HCT116 (cell line): ENCODE results near the gene ARID1A. TPM values are rescaled to one million over a fixed set of nuclear protein-coding genes. Genes with fewer than 3 reads are reported as not detected.

ENCODE experiments used
- ATAC-seq: fragments of 200-7000 bp; cut with Tn5 transposase; 2 replicates; pipeline ENCODE4 v1.9.1; 2020; ENCODE audit warnings: mild to moderate bottlenecking, moderate library complexity
- BruUV-seq: library from RNA; stranded (reverse); fragments of 400-500 nt; replicated peaks from 2 replicates; lab custom pipeline; 2021; lab: Mats Ljungman, UMichigan
- CTCF ChIA-PET: fragments of 300-600 bp; sonication (Branson Sonifier 250); formaldehyde crosslinking; loops from one replicate; lab custom pipeline; 2021; ENCODE audit warnings: antibody characterized with exemption; lab: Charles Lee
- POLR2A ChIA-PET: fragments of 300-600, 350-600 bp; sonication (Branson Sonifier 250); formaldehyde crosslinking; loops from one replicate; lab custom pipeline; 2021; ENCODE audit warnings: antibody characterized with exemption; lab: Charles Lee
- RAD21 ChIA-PET, 2 experiments: fragments of 300-600 bp; sonication (Branson Sonifier 250); formaldehyde crosslinking; loops; one replicate each; lab custom pipeline; 2023; ENCODE audit warnings: low total read pairs in 2 of 2; ENCODE audit not compliant: uncharacterized antibody in 2 of 2, unreplicated experiment in 2 of 2, low non-redundant PET in 1 of 2; lab: Charles Lee
- DNase-seq: peaks from one replicate; pipeline ENCODE4 v3.0.0-alpha.2; 2010; ENCODE audit warnings: low read depth, low spot score
- H2AFZ ChIP-seq: fragments of 200-600 bp; shearing (Covaris generic), sonication (generic); 2 replicates; pipeline ENCODE4 v1.6.1; 2017; ENCODE audit warnings: low read depth, mixed run types, mixed read lengths, antibody characterized with exemption, low read length; ENCODE audit not compliant: poor library complexity, severe bottlenecking
- H3K27ac ChIP-seq: 2 replicates; pipeline ENCODE4 v1.5.1; 2012; ENCODE audit warnings: low read depth, low read length
- H3K27me3 ChIP-seq: fragments of 200-600 bp; sonication (generic); 2 replicates; pipeline ENCODE4 v1.6.1; 2016; ENCODE audit warnings: mixed run types, low read length, mixed read lengths; ENCODE audit not compliant: insufficient read depth
- H3K36me3 ChIP-seq, 2 experiments: fragments of 200-500 bp in 1 of 2; fragments of 200-600 bp in 1 of 2; sonication (Bioruptor generic) in 1 of 2; sonication (generic) in 1 of 2; 2 replicates each; pipeline versions ENCODE4 v1.5.1 to v1.6.1; 2014 to 2016; ENCODE audit warnings: low read length in 2 of 2, inconsistent platforms in 1 of 2, mixed read lengths in 1 of 2, mixed run types in 1 of 2; ENCODE audit not compliant: insufficient read depth in 2 of 2, control insufficient read depth in 1 of 2
- H3K4me1 ChIP-seq, 2 experiments: fragments of 200-600 bp in 1 of 2; sonication (generic) in 1 of 2; 2 replicates each; pipeline versions ENCODE4 v1.5.1 to v1.6.1; 2012 to 2017; ENCODE audit warnings: low read length in 2 of 2, inconsistent platforms in 1 of 2, mild to moderate bottlenecking in 1 of 2, mixed read lengths in 1 of 2, mixed run types in 1 of 2, moderate library complexity in 1 of 2; ENCODE audit not compliant: insufficient read depth in 2 of 2, control insufficient read depth in 1 of 2
- H3K4me2 ChIP-seq: fragments of 200-600 bp; sonication (generic); 2 replicates; pipeline ENCODE4 v1.6.1; 2017; ENCODE audit warnings: mixed run types, low read length, mixed read lengths
- H3K4me3 ChIP-seq, 2 experiments: fragments of 200-600 bp in 1 of 2; sonication (generic) in 1 of 2; replicated peaks in 1 of 2; 2 replicates each; pipeline ENCODE4 v1.5.1; 2011 to 2016; ENCODE audit warnings: low read length in 2 of 2, control low read depth in 1 of 2, low read depth in 1 of 2, mild to moderate bottlenecking in 1 of 2, mixed read lengths in 1 of 2, mixed run types in 1 of 2
- H3K79me2 ChIP-seq: fragments of 200-600 bp; sonication (generic); 2 replicates; pipeline ENCODE4 v1.6.1; 2017; ENCODE audit warnings: mild to moderate bottlenecking, mixed run types, low read length, moderate library complexity, mixed read lengths; ENCODE audit not compliant: insufficient read depth
- H3K9ac ChIP-seq: fragments of 200-600 bp; sonication (generic); 2 replicates; pipeline ENCODE4 v1.6.1; 2016; ENCODE audit warnings: low read length, mixed read lengths
- H3K9me2 ChIP-seq: fragments of 200-600 bp; sonication (generic), shearing (Covaris generic); 2 replicates; pipeline ENCODE4 v1.6.1; 2017; ENCODE audit warnings: mixed run types, mild to moderate bottlenecking, moderate library complexity; ENCODE audit not compliant: insufficient read depth
- H3K9me3 ChIP-seq, 2 experiments: fragments of 200-500 bp in 1 of 2; fragments of 200-600 bp in 1 of 2; sonication (Bioruptor generic) in 1 of 2; sonication (generic) in 1 of 2; 2 replicates each; pipeline ENCODE4 v1.6.1; 2014 to 2017; ENCODE audit warnings: low read length in 2 of 2, mixed read lengths in 2 of 2, inconsistent platforms in 1 of 2, low read depth in 1 of 2, mild to moderate bottlenecking in 1 of 2, mixed run types in 1 of 2, moderate library complexity in 1 of 2; ENCODE audit not compliant: control insufficient read depth in 1 of 2, insufficient read depth in 1 of 2
- H4K20me1 ChIP-seq: fragments of 200-600 bp; sonication (generic), shearing (Covaris generic); 2 replicates; pipeline ENCODE4 v1.6.1; 2017; ENCODE audit warnings: mixed run types, mild to moderate bottlenecking, moderate library complexity; ENCODE audit not compliant: insufficient read depth
- CBX3 ChIP-seq: IDR thresholded peaks from 2 replicates; pipeline ENCODE4 v1.6.1; 2012; ENCODE audit warnings: low read depth
- EZH2 ChIP-seq: fragments of 200-600 bp; sonication (generic); IDR thresholded peaks from 2 replicates; pipeline ENCODE4 v1.6.1; 2017; ENCODE audit warnings: antibody characterized with exemption, mixed run types
- EZH2phosphoT487 ChIP-seq: fragments of 200-600 bp; IDR thresholded peaks from 2 replicates; pipeline ENCODE4 v1.6.1; 2018; ENCODE audit warnings: antibody characterized with exemption, borderline replicate concordance
- FOSL1 ChIP-seq: IDR thresholded peaks from 2 replicates; pipeline ENCODE4 v1.6.1; 2012; ENCODE audit warnings: low read depth
- JUND ChIP-seq: IDR thresholded peaks from 2 replicates; pipeline ENCODE4 v1.6.1; 2012
- MAX ChIP-seq: IDR thresholded peaks from 2 replicates; pipeline ENCODE4 v1.6.1; 2012
- POLR2AphosphoS5 ChIP-seq: IDR thresholded peaks from 2 replicates; pipeline ENCODE4 v1.6.1; 2011; ENCODE audit warnings: mild to moderate bottlenecking, low read depth, low read length, moderate library complexity
- SP1 ChIP-seq: IDR thresholded peaks from 2 replicates; pipeline ENCODE4 v1.6.1; 2012; ENCODE audit warnings: low read depth
- SRF ChIP-seq: IDR thresholded peaks from 2 replicates; pipeline ENCODE4 v1.6.1; 2012; ENCODE audit warnings: low read depth
- intact Hi-C: fragments of 100-400 bp; cut with micrococcal nuclease; formaldehyde crosslinking; loops from 2 replicates; pipeline ENCODE4 v1.10.0; 2022
- total RNA-seq: library from RNA; stranded (reverse); gene quantifications from one replicate; pipeline ENCODE4 v1.2.1, GENCODE V29; 2021; ENCODE audit not compliant: unreplicated experiment

Gene ARID1A
- total RNA-seq, 1 experiment from 2014 or later, result 62.8 TPM

GRCh38 chr1:26771643-26772321 is 76.0 kb downstream of the ARID1A start:
- no peak overlapping the region for H2AFZ ChIP-seq
- DNase-seq, result peak; percentile 52
- peak overlapping the region; percentile 33 for H3K9ac ChIP-seq
- H3K36me3 ChIP-seq, result peaks cover 62 to 78% of the 10 kb centered on the region in 2 experiments
- ChIA-PET CTCF (interaction anchor here (1.6 kb wide), 1 partner anchor 17 kb away, joined by 5 read pairs; no protein-coding TSS in a partner anchor), RAD21 (interaction anchor here (1.1 to 1.3 kb wide), 2 partner anchors 17 to 94 kb away, joined by 3 read pairs; no protein-coding TSS in a partner anchor), POLR2A (interaction anchor here (0.6 to 2.1 kb wide), 5 partner anchors 17 to 149 kb away, joined by 3 to 13 read pairs (median 3); partner anchors contain the start of gene PIGV)
- H3K27me3 ChIP-seq, result no peaks in the 10 kb centered on the region
- H3K4me1 ChIP-seq, result peaks cover 21 to 59% of the 10 kb centered on the region in 2 experiments
- H3K9me2 ChIP-seq, result no peaks in the 10 kb centered on the region
- no peaks in the 10 kb centered on the region for H3K9me3 ChIP-seq
- TF ChIP-seq CBX3 (peak; percentile 36; the same call in 1 of the 2 replicates), MAX (peak; percentile 55), POLR2AphosphoS5 (no peak), FOSL1 (peak; percentile 72), JUND (peak; percentile 74), SP1 (peak; percentile 60), SRF (no peak), EZH2 (no peak)
- intact Hi-C loops, result loop anchor here (5.0 kb wide), 1 partner anchor 44 kb away; no protein-coding TSS in a partner anchor
- ATAC-seq, result peak; percentile 90
- peak overlapping the region; percentile 58 for H3K4me2 ChIP-seq
- BruUV-seq, result no TSS peak
- peaks cover 4% of the 10 kb centered on the region; the same call in 1 of the 2 replicates for H3K79me2 ChIP-seq
- peak overlapping the region in 1 of 2 experiments; percentile 26; a peak in 2 of 4 replicates for H3K4me3 ChIP-seq
- H4K20me1 ChIP-seq, result no peaks in the 10 kb centered on the region
- peak overlapping the region; percentile 52 for H3K27ac ChIP-seq

- BruUV-seq, result no TSS peak
- TF ChIP-seq SRF (peak; percentile 84), SP1 (peak; percentile 30; the same call in 1 of the 2 replicates), POLR2AphosphoS5 (0 out of 2 replicates have a peak, but pooled peaks have one; percentile 10), JUND (0 out of 2 replicates have a peak, but pooled peaks have one; percentile 16), EZH2phosphoT487 (no peak)
- H3K9me2 ChIP-seq, result no peaks in the 10 kb centered on the region
- peak; percentile 19; the same call in 1 of the 2 replicates for ATAC-seq
- H4K20me1 ChIP-seq, result no peaks in the 10 kb centered on the region
- RAD21 ChIA-PET, result interaction anchor here in 1 of 2 experiments (1.1 kb wide), 1 partner anchor 95 kb away, joined by 3 read pairs; no protein-coding TSS in a partner anchor
- H3K9me3 ChIP-seq, result no peaks in the 10 kb centered on the region
- H3K4me1 ChIP-seq, result peaks cover 21 to 59% of the 10 kb centered on the region in 2 experiments
- peaks cover 61 to 72% of the 10 kb centered on the region in 2 experiments for H3K36me3 ChIP-seq
- peaks cover 4% of the 10 kb centered on the region; the same call in 1 of the 2 replicates for H3K79me2 ChIP-seq
- intact Hi-C loops, result loop anchor here (5.0 kb wide), 1 partner anchor 45 kb away; no protein-coding TSS in a partner anchor
- H2AFZ ChIP-seq, result no peak overlapping the region
- H3K27me3 ChIP-seq, result no peaks in the 10 kb centered on the region
- POLR2A ChIA-PET, result interaction anchor here (0.6 to 2.1 kb wide), 3 partner anchors 16 to 149 kb away, joined by 3 to 13 read pairs (median 3); partner anchors contain the start of gene PIGV
- CTCF ChIA-PET, result interaction anchor here (1.6 kb wide), 1 partner anchor 16 kb away, joined by 5 read pairs; no protein-coding TSS in a partner anchor
- H3K4me2 ChIP-seq, result peak overlapping the region; percentile 58
- DNase-seq, result no peak
- peak overlapping the region; percentile 38 for H3K9ac ChIP-seq
- H3K4me3 ChIP-seq, result peak overlapping the region in 1 of 2 experiments; percentile 14; a peak in 1 of 4 replicates
- peak overlapping the region; percentile 52; the same call in 1 of the 2 replicates for H3K27ac ChIP-seq
These were observed 76.9 kb downstream of the ARID1A start for GRCh38 chr1:26772687-26773086.
